Lower lobe of right lung (tissue), 2 donors: ENCODE data around the gene HOXB9. TPM values are rescaled to one million over a fixed set of nuclear protein-coding genes. Genes with fewer than 3 reads are reported as not detected.

Experiments used
- ATAC-seq, 2 donors: fragments of 200-7000 bp; cut with Tn5 transposase; one replicate each; pipeline ENCODE4 v1.9.1; 2020 to 2022; ENCODE audit warnings: mild to moderate bottlenecking in 2 of 2, moderate library complexity in 2 of 2
- DNase-seq: peaks from one replicate; pipeline ENCODE4 v3.0.0-alpha.2; 2020
- H3K27ac ChIP-seq: fragments of 200-600 bp; one replicate; pipeline ENCODE4 v1.8.0; 2022
- H3K27me3 ChIP-seq: fragments of 200-600 bp; one replicate; pipeline ENCODE4 v1.8.0; 2022; ENCODE audit warnings: low read depth
- H3K36me3 ChIP-seq: fragments of 200-600 bp; one replicate; pipeline ENCODE4 v1.8.0; 2022; ENCODE audit warnings: mild to moderate bottlenecking
- H3K4me1 ChIP-seq: fragments of 200-600 bp; one replicate; pipeline ENCODE4 v1.8.0; 2022
- H3K4me3 ChIP-seq: fragments of 200-600 bp; one replicate; pipeline ENCODE4 v1.8.0; 2022; ENCODE audit warnings: mild to moderate bottlenecking
- H3K9me3 ChIP-seq: fragments of 200-600 bp; one replicate; pipeline ENCODE4 v1.8.0; 2022
- CTCF ChIP-seq: fragments of 200-600 bp; IDR thresholded peaks from one replicate; pipeline ENCODE4 v1.8.0; 2022; ENCODE audit warnings: antibody characterized with exemption, mild to moderate bottlenecking
- intact Hi-C: fragments of 100-400 bp; cut with DNase I; formaldehyde crosslinking; loops from one replicate; pipeline ENCODE4 v1.11.0; 2022
- total RNA-seq: library from RNA; stranded (reverse); fragmentation: NEBNext Ultra II Directional; extraction: Animal tissue kit (Norgen Biotek cat#: 25700); gene quantifications from one replicate; pipeline ENCODE4 v1.2.1, GENCODE V29; 2021
- donor health status: DM: no; HTN: yes; CAD: no; lungs with severe emphysema.

Gene HOXB9
- total RNA-seq, 1 donor from 2014 or later = not detected

DNA sequence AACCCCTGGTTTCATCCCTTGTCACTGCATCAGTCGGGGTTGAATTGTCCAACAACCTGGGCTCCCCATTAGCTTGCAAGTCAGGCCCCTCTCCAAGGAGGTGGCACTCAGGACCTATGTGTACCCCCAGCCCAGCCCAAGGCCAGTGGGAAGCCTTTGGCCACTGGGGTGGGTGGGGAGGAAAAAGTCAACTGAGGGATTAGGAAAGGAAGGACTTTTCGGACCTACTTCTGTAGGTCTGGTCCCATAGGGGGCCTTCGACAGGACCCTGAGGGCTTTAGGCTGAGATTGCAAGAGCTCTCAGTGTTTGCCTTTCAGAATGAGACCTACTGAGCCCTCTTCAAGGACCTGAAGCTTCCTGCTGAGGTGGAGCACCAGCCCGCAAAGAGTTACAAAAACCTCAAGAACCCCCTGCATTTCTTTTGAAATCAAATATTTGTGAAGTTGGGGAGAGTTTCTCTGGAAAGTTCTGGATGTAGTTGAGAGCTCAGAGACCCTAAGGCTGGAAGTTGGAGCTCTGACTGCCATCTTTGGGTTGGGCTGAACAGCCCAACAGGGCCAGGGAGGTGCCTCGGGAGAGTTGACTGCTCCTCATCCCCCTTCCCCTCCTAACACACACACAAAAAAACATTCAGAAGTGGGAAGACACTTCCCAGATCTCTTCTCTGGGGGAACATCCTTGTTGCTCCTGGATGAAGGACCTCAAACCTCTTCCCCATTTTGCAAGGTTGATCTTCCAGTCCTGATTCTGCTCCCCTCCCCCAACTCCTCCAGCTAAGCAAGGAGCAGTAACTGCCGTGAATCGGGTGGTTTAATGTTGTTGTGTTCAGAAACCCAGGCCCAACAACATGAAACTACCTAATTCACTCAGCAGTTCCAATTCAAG is 5.8 kb upstream of the HOXB9 start:
- ATAC-seq (no peak), DNase-seq (no peak)
- intact Hi-C loops = no loop called here

GRCh38 chr17:48630925-48631692 is 5.0 kb upstream of the HOXB9 start:
- intact Hi-C loops = no loop called here
- no peak overlapping the region for H3K4me3 ChIP-seq
- ATAC-seq (no peak), DNase-seq (no peak)
- TF ChIP-seq CTCF = no peak
- H3K27me3 ChIP-seq = peaks cover 100% of the 10 kb centered on the region
- H3K9me3 ChIP-seq = no peaks in the 10 kb centered on the region
- peaks cover 16% of the 10 kb centered on the region for H3K4me1 ChIP-seq
- no peak overlapping the region for H3K27ac ChIP-seq
- H3K36me3 ChIP-seq = no peaks in the 10 kb centered on the region

More for the DNA sequence above, 5.8 kb upstream of the HOXB9 start:
- H3K4me1 ChIP-seq = peaks cover 8% of the 10 kb centered on the region
- no peak overlapping the region for H3K27ac ChIP-seq
- no peak for TF ChIP-seq CTCF
- H3K27me3 ChIP-seq = peaks cover 100% of the 10 kb centered on the region
- H3K9me3 ChIP-seq = no peaks in the 10 kb centered on the region
- H3K4me3 ChIP-seq = no peak overlapping the region
- no peaks in the 10 kb centered on the region for H3K36me3 ChIP-seq

- Histone ChIP-seq H3K4me1 (peaks cover 24% of the 10 kb centered on the region), H3K36me3 (no peaks in the 10 kb centered on the region), H3K9me3 (no peaks in the 10 kb centered on the region), H3K27me3 (peaks cover 100% of the 10 kb centered on the region), H3K27ac (no peak overlapping the region), H3K4me3 (no peak overlapping the region)
- TF ChIP-seq CTCF = no peak
- intact Hi-C loops = no loop called here
- no peak for DNase-seq
- no peak for ATAC-seq
These were observed 4.1 kb upstream of the HOXB9 start for GRCh38 chr17:48630009-48630924.

GRCh38 chr17:48629411-48629759 is 3.2 kb upstream of the HOXB9 start:
- TF ChIP-seq CTCF = no peak
- Histone ChIP-seq H3K27me3 (peaks cover 100% of the 10 kb centered on the region), H3K4me1 (peaks cover 31% of the 10 kb centered on the region), H3K27ac (no peak overlapping the region), H3K4me3 (no peak overlapping the region), H3K9me3 (no peaks in the 10 kb centered on the region), H3K36me3 (no peaks in the 10 kb centered on the region)
- ATAC-seq (no peak), DNase-seq (no peak)
- intact Hi-C loops = no loop called here
